A549 (cell line): Measurements from ENCODE around the gene UPF2. TPM values are rescaled to one million over a fixed set of nuclear protein-coding genes. Genes with fewer than 3 reads are reported as not detected.

Source experiments
- ATAC-seq, 2 experiments: fragments of 200-7000 bp in 1 of 2; fragments of >200 bp in 1 of 2; cut with Nextera tagmentation in 1 of 2; cut with Tn5 transposase in 1 of 2; 3 replicates each; pipeline versions ENCODE4 v1.8.0 to v1.9.1; 2018 to 2020; ENCODE audit warnings: mild to moderate bottlenecking in 1 of 2, moderate library complexity in 1 of 2
- CTCF ChIA-PET: fragments of 300-600 bp; sonication (Branson Sonifier 250); formaldehyde crosslinking; extraction: SDS; loops from one replicate; lab custom pipeline; 2021; ENCODE audit warnings: antibody characterized with exemption, inconsistent platforms; lab: Yijun Ruan, JAX
- POLR2A ChIA-PET: fragments of 350-600 bp; formaldehyde crosslinking; extraction: SDS; loops from one replicate; lab custom pipeline; 2021; ENCODE audit warnings: antibody characterized with exemption, inconsistent platforms; lab: Yijun Ruan, JAX
- DNase-seq, 2 experiments: peaks; one replicate each; pipeline versions ENCODE4 v3.0.0 to v3.0.0-alpha.2; 2011 to 2016; ENCODE audit warnings: low read depth in 1 of 2, low spot score in 1 of 2
- FAIRE-seq: peaks from 2 replicates; lab custom pipeline; 2011; peaks lifted over from hg19 to GRCh38; lab: Jason Lieb, UNC
- H3K27ac ChIP-seq, 2 experiments: fragments of >200 bp; sonication (Bioruptor Twin); formaldehyde crosslinking; 3 replicates each; pipeline ENCODE4 v1.5.1; 2016 to 2017
- H3K4me1 ChIP-seq: fragments of >200 bp; sonication (Bioruptor Twin); formaldehyde crosslinking; 3 replicates; pipeline ENCODE4 v1.6.1; 2016
- H3K4me2 ChIP-seq: fragments of >200 bp; sonication (Bioruptor Twin); formaldehyde crosslinking; 3 replicates; pipeline ENCODE4 v1.6.1; 2016
- H3K4me3 ChIP-seq: fragments of >200 bp; sonication (Bioruptor Twin); formaldehyde crosslinking; 3 replicates; pipeline ENCODE4 v1.5.1; 2016
- H3K9me3 ChIP-seq: fragments of >200 bp; sonication (Bioruptor Twin); formaldehyde crosslinking; 3 replicates; pipeline ENCODE4 v1.6.1; 2016
- CBX8 ChIP-seq: fragments of 200-600 bp; sonication (generic); IDR thresholded peaks from 2 replicates; pipeline ENCODE4 v1.6.1; 2016
- CHD4 ChIP-seq: fragments of 200-600 bp; sonication (generic); IDR thresholded peaks from 2 replicates; pipeline ENCODE4 v1.6.1; 2016; ENCODE audit warnings: antibody characterized with exemption, mild to moderate bottlenecking, borderline replicate concordance
- EP300 ChIP-seq, 2 experiments: fragments of >200 bp; sonication (Bioruptor Twin); formaldehyde crosslinking; IDR thresholded peaks; 2 replicates in 1 of 2; 3 replicates in 1 of 2; pipeline ENCODE4 v1.6.1; 2016 to 2017
- ESRRA ChIP-seq: fragments of 150-350 bp; IDR thresholded peaks from 2 replicates; pipeline ENCODE4 v1.6.1; 2014; ENCODE audit warnings: mild to moderate bottlenecking, low read length, borderline replicate concordance
- FOSB ChIP-seq: fragments of 250-450 bp; sonication (Bioruptor Pico); IDR thresholded peaks from 2 replicates; pipeline ENCODE4 v1.5.0; 2020; ENCODE audit warnings: mild to moderate bottlenecking, moderate library complexity
- FOXS1 ChIP-seq: fragments of 250-450 bp; sonication (Bioruptor Pico); IDR thresholded peaks from 2 replicates; pipeline ENCODE4 v1.5.0; 2020; ENCODE audit warnings: mild to moderate bottlenecking, moderate library complexity
- HDAC2 ChIP-seq: fragments of 200-600 bp; sonication (generic); IDR thresholded peaks from 2 replicates; pipeline ENCODE4 v1.6.1; 2016
- HEYL ChIP-seq: fragments of 250-450 bp; sonication (Bioruptor Pico); IDR thresholded peaks from 2 replicates; pipeline ENCODE4 v1.8.0; 2021; ENCODE audit warnings: mild to moderate bottlenecking, moderate library complexity
- HOXA7 ChIP-seq: fragments of 250-450 bp; sonication (Bioruptor Pico); IDR thresholded peaks from 2 replicates; pipeline ENCODE4 v1.5.0; 2020; ENCODE audit warnings: mild to moderate bottlenecking, moderate library complexity
- HOXB5 ChIP-seq: fragments of 250-450 bp; sonication (Bioruptor Pico); IDR thresholded peaks from 2 replicates; pipeline ENCODE4 v1.5.0; 2020; ENCODE audit warnings: mild to moderate bottlenecking, moderate library complexity
- JUNB ChIP-seq: fragments of >200 bp; sonication (Bioruptor Twin); formaldehyde crosslinking; IDR thresholded peaks from 2 replicates; pipeline ENCODE4 v1.6.1; 2016
- KDM1A ChIP-seq: fragments of 200-600 bp; sonication (generic); IDR thresholded peaks from 2 replicates; pipeline ENCODE4 v1.6.1; 2016; ENCODE audit warnings: low read depth, mild to moderate bottlenecking
- KDM5A ChIP-seq: fragments of 200-600 bp; sonication (generic); IDR thresholded peaks from 2 replicates; pipeline ENCODE4 v1.6.1; 2016; ENCODE audit warnings: antibody characterized with exemption, mild to moderate bottlenecking
- MYC ChIP-seq: IDR thresholded peaks from 2 replicates; pipeline ENCODE4 v1.6.1; 2012; ENCODE audit warnings: mild to moderate bottlenecking, inconsistent platforms, low read length, improper control_type of control experiment, borderline replicate concordance
- PHF8 ChIP-seq: fragments of 200-600 bp; sonication (generic); IDR thresholded peaks from 2 replicates; pipeline ENCODE4 v1.6.1; 2016; ENCODE audit warnings: low read depth, mild to moderate bottlenecking, antibody characterized with exemption, moderate library complexity, borderline replicate concordance
- RFX5 ChIP-seq: fragments of 450-650 bp; IDR thresholded peaks from 2 replicates; pipeline ENCODE4 v1.7.1; 2014; ENCODE audit warnings: antibody characterized with exemption, mild to moderate bottlenecking, moderate library complexity
- SMC3 ChIP-seq: fragments of >200 bp; sonication (Bioruptor Twin); formaldehyde crosslinking; IDR thresholded peaks from 3 replicates; pipeline ENCODE4 v1.6.1; 2018; ENCODE audit warnings: inconsistent platforms
- SREBF2 ChIP-seq: fragments of 450-650 bp; IDR thresholded peaks from 2 replicates; pipeline ENCODE4 v1.6.1; 2014; ENCODE audit warnings: mild to moderate bottlenecking, moderate library complexity
- TP53 ChIP-seq: fragments of 250-450 bp; sonication (Bioruptor Pico); IDR thresholded peaks from 2 replicates; pipeline ENCODE4 v1.5.0; 2021; ENCODE audit warnings: mild to moderate bottlenecking, moderate library complexity
- WGBS: methylation state at CpG from one replicate; pipeline ENCODE4 v1.1.6; 2017; ENCODE audit errors: missing lambda C conversion rate; 5-methylcytosine and 5-hydroxymethylcytosine counted together
- polyA plus RNA-seq, 4 experiments: library from polyadenylated mRNA; depleted of rRNA in 3 of 4; stranded (reverse); fragments of >200 nt; fragmentation: RNase III in 1 of 4; extraction: RNeasy Plus Mini Kit Qiagen cat#74134 plus additional on column Dnase treatment in 1 of 4; gene quantifications; 2 replicates in 3 of 4; 3 replicates in 1 of 4; pipeline ENCODE4 v1.2.3, GENCODE V29; 2011 to 2017
- TF ChIP-seq, protein P1 (sequence below): fragments of 200-600 bp; sonication (generic); IDR thresholded peaks from 2 replicates; pipeline ENCODE4 v1.6.1; 2016; ENCODE audit warnings: antibody characterized with exemption, mild to moderate bottlenecking, moderate library complexity
- TF ChIP-seq, protein P2 (sequence below): fragments of 450-650 bp; IDR thresholded peaks from 2 replicates; pipeline ENCODE4 v1.6.1; 2014; ENCODE audit warnings: antibody characterized with exemption
- TF ChIP-seq, protein P3 (sequence below): fragments of >200 bp; sonication (Bioruptor Twin); formaldehyde crosslinking; IDR thresholded peaks from 2 replicates; pipeline ENCODE4 v1.6.1; 2016
- TF ChIP-seq, protein P4 (sequence below): fragments of 250-450 bp; sonication (Bioruptor Pico); IDR thresholded peaks from 2 replicates; pipeline ENCODE4 v1.5.0; 2020; ENCODE audit warnings: low read depth, mild to moderate bottlenecking, moderate library complexity
- TF ChIP-seq, protein P5 (sequence below): fragments of 250-450 bp; sonication (Bioruptor Pico); IDR thresholded peaks from 2 replicates; pipeline ENCODE4 v1.5.0; 2021; ENCODE audit warnings: mild to moderate bottlenecking, moderate library complexity, borderline replicate concordance

Gene UPF2
- polyA plus RNA-seq, 2 of the 4 experiments (the other 2 are of a cell fraction), result 16.5 to 21.6 TPM

DNA sequence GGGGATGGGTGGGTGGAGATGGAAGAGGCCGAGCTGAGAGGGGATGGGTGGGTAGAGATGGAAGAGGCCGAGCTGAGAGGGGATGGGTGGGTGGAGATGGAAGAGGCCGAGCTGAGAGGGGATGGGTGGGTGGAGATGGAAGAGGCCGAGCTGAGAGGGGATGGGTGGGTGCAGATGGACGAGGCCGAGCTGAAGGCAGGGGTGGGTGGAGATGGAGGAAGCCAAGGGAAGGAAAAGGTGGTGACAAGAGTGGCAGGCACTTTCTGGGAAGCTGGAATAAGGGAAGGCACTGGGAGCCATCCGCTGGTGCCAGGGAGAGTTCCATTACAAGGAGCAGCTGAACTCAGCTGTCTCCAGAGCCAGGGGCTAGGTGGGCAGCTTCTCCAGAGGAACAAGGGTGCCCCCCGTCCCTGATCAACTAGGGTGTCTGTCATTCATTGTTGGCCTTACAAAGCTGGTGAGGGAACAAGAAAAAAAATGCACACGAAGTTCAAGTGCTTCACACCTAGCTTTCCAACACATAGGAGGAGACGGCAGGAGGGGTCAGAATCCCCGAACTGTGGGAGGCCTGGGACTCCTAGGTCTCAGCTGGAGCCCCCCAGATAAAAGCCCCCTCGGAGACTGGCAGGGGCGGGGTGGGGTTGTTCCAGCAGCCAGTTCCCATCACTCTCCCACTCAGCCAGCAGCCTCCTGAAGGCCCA is 157.0 kb downstream of the UPF2 start:
- ChIA-PET POLR2A (no interaction called here), CTCF (interaction anchor here (0.6 to 1.4 kb wide), 4 partner anchors 10 to 93 kb away, joined by 3 to 4 read pairs (median 4); no protein-coding TSS in a partner anchor)
- no peak for ATAC-seq
- no peak for FAIRE-seq
- no peak overlapping the region for H3K4me2 ChIP-seq
- no peak for TF ChIP-seq KDM1A
- no peak for TF ChIP-seq CBX8
- no peak for TF ChIP-seq MYC
- TF ChIP-seq KDM5A, result no peak
- TF ChIP-seq ESRRA, result no peak
- no peak for TF ChIP-seq PHF8
- no peak for TF ChIP-seq FOSB
- TF ChIP-seq, protein P1, sequence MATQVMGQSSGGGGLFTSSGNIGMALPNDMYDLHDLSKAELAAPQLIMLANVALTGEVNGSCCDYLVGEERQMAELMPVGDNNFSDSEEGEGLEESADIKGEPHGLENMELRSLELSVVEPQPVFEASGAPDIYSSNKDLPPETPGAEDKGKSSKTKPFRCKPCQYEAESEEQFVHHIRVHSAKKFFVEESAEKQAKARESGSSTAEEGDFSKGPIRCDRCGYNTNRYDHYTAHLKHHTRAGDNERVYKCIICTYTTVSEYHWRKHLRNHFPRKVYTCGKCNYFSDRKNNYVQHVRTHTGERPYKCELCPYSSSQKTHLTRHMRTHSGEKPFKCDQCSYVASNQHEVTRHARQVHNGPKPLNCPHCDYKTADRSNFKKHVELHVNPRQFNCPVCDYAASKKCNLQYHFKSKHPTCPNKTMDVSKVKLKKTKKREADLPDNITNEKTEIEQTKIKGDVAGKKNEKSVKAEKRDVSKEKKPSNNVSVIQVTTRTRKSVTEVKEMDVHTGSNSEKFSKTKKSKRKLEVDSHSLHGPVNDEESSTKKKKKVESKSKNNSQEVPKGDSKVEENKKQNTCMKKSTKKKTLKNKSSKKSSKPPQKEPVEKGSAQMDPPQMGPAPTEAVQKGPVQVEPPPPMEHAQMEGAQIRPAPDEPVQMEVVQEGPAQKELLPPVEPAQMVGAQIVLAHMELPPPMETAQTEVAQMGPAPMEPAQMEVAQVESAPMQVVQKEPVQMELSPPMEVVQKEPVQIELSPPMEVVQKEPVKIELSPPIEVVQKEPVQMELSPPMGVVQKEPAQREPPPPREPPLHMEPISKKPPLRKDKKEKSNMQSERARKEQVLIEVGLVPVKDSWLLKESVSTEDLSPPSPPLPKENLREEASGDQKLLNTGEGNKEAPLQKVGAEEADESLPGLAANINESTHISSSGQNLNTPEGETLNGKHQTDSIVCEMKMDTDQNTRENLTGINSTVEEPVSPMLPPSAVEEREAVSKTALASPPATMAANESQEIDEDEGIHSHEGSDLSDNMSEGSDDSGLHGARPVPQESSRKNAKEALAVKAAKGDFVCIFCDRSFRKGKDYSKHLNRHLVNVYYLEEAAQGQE, result no peak
- TF ChIP-seq HOXA7, result no peak
- TF ChIP-seq FOXS1, result no peak
- TF ChIP-seq JUNB, result no peak
- TF ChIP-seq SMC3, result no peak
- TF ChIP-seq, protein P2, sequence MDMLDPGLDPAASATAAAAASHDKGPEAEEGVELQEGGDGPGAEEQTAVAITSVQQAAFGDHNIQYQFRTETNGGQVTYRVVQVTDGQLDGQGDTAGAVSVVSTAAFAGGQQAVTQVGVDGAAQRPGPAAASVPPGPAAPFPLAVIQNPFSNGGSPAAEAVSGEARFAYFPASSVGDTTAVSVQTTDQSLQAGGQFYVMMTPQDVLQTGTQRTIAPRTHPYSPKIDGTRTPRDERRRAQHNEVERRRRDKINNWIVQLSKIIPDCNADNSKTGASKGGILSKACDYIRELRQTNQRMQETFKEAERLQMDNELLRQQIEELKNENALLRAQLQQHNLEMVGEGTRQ, result no peak
- TF ChIP-seq HEYL (CRISPR knock-in tag), result no peak
- no peak for TF ChIP-seq SREBF2
- TF ChIP-seq RFX5, result no peak
- TF ChIP-seq HDAC2, result no peak
- TF ChIP-seq, protein P3, sequence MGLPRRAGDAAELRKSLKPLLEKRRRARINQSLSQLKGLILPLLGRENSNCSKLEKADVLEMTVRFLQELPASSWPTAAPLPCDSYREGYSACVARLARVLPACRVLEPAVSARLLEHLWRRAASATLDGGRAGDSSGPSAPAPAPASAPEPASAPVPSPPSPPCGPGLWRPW, result no peak
- no peak for TF ChIP-seq EP300 (IDR thresholded peaks at IDR 0.05)
- peaks cover 30% of the 10 kb centered on the region for H3K4me1 ChIP-seq
- 76% methylated on average over 9 of the region's 13 CpGs for WGBS
- no peak overlapping the region for H3K4me3 ChIP-seq
- no peaks in the 10 kb centered on the region for H3K9me3 ChIP-seq
- peak overlapping the region in 1 of 2 experiments; percentile 61; a peak in 3 of 6 replicates for H3K27ac ChIP-seq
- DNase-seq, result no peak

DNA sequence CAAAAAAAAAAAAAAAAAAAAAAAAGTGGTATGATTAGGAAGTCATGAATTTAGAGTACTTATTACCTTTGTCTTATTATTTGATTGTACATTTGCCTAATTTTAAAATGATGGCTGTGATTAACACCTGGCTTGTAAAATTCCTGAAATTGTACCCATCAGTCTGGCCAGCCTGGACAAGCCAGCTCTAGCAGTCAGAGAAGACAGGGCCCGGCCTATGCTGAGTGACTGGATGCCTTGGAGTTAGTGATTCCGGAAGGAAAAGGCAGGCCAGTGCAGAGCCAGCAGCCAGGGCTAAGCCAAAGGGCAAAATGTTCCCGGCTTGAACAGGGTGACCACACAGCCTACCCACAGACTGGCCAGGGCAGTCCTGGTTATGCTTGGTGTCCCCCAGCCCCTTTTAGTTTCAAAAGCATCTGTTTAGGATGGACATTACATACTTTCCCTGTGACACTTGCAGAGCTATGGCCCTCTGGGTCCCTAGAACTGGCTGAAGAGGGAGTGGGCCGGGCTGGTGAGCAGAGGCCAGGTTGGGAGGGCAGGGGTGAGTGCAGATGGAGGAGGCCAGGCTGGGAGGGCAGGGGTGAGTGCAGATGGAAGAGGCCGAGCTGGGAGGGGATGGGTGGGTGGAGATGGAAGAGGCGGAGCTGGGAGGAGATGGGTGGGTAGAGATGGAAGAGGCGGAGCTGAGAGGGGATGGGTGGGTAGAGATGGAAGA is 157.7 kb downstream of the UPF2 start:
- Histone ChIP-seq H3K27ac (peak overlapping the region in 1 of 2 experiments; percentile 17; a peak in 2 of 6 replicates), H3K4me2 (no peak overlapping the region), H3K4me1 (peaks cover 30% of the 10 kb centered on the region), H3K9me3 (no peaks in the 10 kb centered on the region), H3K4me3 (no peak overlapping the region)
- no peak for TF ChIP-seq MYC
- TF ChIP-seq FOSB, result no peak
- TF ChIP-seq KDM1A, result no peak
- no peak for TF ChIP-seq HOXB5
- TF ChIP-seq, protein P4, sequence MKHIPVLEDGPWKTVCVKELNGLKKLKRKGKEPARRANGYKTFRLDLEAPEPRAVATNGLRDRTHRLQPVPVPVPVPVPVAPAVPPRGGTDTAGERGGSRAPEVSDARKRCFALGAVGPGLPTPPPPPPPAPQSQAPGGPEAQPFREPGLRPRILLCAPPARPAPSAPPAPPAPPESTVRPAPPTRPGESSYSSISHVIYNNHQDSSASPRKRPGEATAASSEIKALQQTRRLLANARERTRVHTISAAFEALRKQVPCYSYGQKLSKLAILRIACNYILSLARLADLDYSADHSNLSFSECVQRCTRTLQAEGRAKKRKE, result no peak
- no peak for TF ChIP-seq RFX5
- no peak for TF ChIP-seq EP300 (IDR thresholded peaks at IDR 0.05)
- no peak for TF ChIP-seq CHD4
- TF ChIP-seq, protein P5, sequence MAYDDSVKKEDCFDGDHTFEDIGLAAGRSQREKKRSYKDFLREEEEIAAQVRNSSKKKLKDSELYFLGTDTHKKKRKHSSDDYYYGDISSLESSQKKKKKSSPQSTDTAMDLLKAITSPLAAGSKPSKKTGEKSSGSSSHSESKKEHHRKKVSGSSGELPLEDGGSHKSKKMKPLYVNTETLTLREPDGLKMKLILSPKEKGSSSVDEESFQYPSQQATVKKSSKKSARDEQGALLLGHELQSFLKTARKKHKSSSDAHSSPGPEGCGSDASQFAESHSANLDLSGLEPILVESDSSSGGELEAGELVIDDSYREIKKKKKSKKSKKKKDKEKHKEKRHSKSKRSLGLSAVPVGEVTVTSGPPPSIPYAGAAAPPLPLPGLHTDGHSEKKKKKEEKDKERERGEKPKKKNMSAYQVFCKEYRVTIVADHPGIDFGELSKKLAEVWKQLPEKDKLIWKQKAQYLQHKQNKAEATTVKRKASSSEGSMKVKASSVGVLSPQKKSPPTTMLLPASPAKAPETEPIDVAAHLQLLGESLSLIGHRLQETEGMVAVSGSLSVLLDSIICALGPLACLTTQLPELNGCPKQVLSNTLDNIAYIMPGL (CRISPR knock-in tag), result no peak
- no peak for TF ChIP-seq PHF8
- TF ChIP-seq TP53 (CRISPR knock-in tag), result no peak
- DNase-seq, result no peak
- no peak for ATAC-seq
- 86% methylated on average over 4 of the region's 7 CpGs for WGBS
- ChIA-PET POLR2A (no interaction called here), CTCF (interaction anchor here (0.6 to 1.4 kb wide), 4 partner anchors 9 to 102 kb away, joined by 3 to 4 read pairs (median 4); no protein-coding TSS in a partner anchor)
- FAIRE-seq, result no peak
